Measurements from ENCODE around the gene ALDH16A1.

Gene ALDH16A1

GRCh38 chr19:49488046-49488862 is 35.2 kb downstream of the ALDH16A1 start:
- no peak for DNase-seq (ENCODE audit: low read depth in 3 of 3)

- DNase-seq (ENCODE audit: low read depth in 3 of 3): no peak
Observed at GRCh38 chr19:49488863-49489537, 36.0 kb downstream of the ALDH16A1 start.

- DNase-seq (ENCODE audit: low read depth in 3 of 3): no peak
Observed at GRCh38 chr19:49489601-49490167, 36.7 kb downstream of the ALDH16A1 start.

GRCh38 chr19:49490287-49491029 is 37.4 kb downstream of the ALDH16A1 start:
- DNase-seq (ENCODE audit: low read depth in 3 of 3): no peak

GRCh38 chr19:49491030-49491803 is 38.2 kb downstream of the ALDH16A1 start:
- DNase-seq (ENCODE audit: low read depth in 3 of 3): no peak

GRCh38 chr19:49491804-49492572 is 39.0 kb downstream of the ALDH16A1 start:
- DNase-seq (ENCODE audit: low read depth in 3 of 3): no peak

- DNase-seq (ENCODE audit: low read depth in 3 of 3): no peak
Observed at GRCh38 chr19:49492573-49493405, 39.8 kb downstream of the ALDH16A1 start.

GRCh38 chr19:49496574-49497008 is 43.6 kb downstream of the ALDH16A1 start:
- no peak for DNase-seq (ENCODE audit: low read depth in 3 of 3)

- peak in 2 of 3 experiments; percentile 53 to 58 for DNase-seq (ENCODE audit: low read depth in 3 of 3)
Observed at GRCh38 chr19:49497047-49497788, 44.2 kb downstream of the ALDH16A1 start.

GRCh38 chr19:49497789-49498103 is 44.7 kb downstream of the ALDH16A1 start:
- no peak for DNase-seq (ENCODE audit: low read depth in 3 of 3)

- DNase-seq (ENCODE audit: low read depth in 3 of 3): no peak
Observed at GRCh38 chr19:49498475-49498874, 45.5 kb downstream of the ALDH16A1 start.

- DNase-seq (ENCODE audit: low read depth in 3 of 3): no peak
Observed at GRCh38 chr19:49499030-49499670, 46.1 kb downstream of the ALDH16A1 start.

- DNase-seq (ENCODE audit: low read depth in 3 of 3): no peak
Observed at GRCh38 chr19:49502866-49503581, 50.0 kb downstream of the ALDH16A1 start.

GRCh38 chr19:49503582-49503962 is 50.5 kb downstream of the ALDH16A1 start:
- no peak for DNase-seq (ENCODE audit: low read depth in 3 of 3)

GRCh38 chr19:49506575-49507105 is 53.6 kb downstream of the ALDH16A1 start:
- DNase-seq (ENCODE audit: low read depth in 3 of 3): peak in 2 of 3 experiments; percentile 58 to 62

- DNase-seq (ENCODE audit: low read depth in 3 of 3): no peak
Observed at GRCh38 chr19:49507803-49508494, 54.9 kb downstream of the ALDH16A1 start.
